Activated CD8-positive, alpha-beta memory T cell treated with anti-CD3 and anti-CD28 coated beads for 1 hour (primary cell): ENCODE results near the gene TLR9.
"Not testable (repeated sequence)": the region's sequence is repeated elsewhere in the genome, so short reads cannot be mapped to it uniquely, and the experiment has no call there.

Experiments
- DNase-seq, 2 donors: peaks; one replicate each; pipeline ENCODE4 v3.0.0-alpha.2; 2020; ENCODE audit warnings: low read depth in 1 of 2; ENCODE audit errors: extremely low read depth in 1 of 2

The TLR9 gene

GRCh38 chr3:52225452-52226228 lies at the start of gene TLR9:
Gene TLR9, minus strand, starts transcription at chr3:52225645. Its CDS starts 116 bp downstream, at chr3:52225529.
- no peak for DNase-seq

- DNase-seq: not testable (repeated sequence)
These were observed 49.3 kb upstream of the TLR9 start for GRCh38 chr3:52274781-52275180.

GRCh38 chr3:52272831-52273230 lies 47.4 kb upstream of the TLR9 start:
- DNase-seq: no peak

GRCh38 chr3:52272172-52272571 lies 46.7 kb upstream of the TLR9 start:
- not testable (repeated sequence) for DNase-seq

GRCh38 chr3:52270252-52270754 lies 44.9 kb upstream of the TLR9 start:
- DNase-seq: no peak

GRCh38 chr3:52269776-52270175 lies 44.3 kb upstream of the TLR9 start:
- DNase-seq: no peak

GRCh38 chr3:52268036-52268435 lies 42.6 kb upstream of the TLR9 start:
- no peak for DNase-seq

- no peak for DNase-seq
These were observed 39.9 kb upstream of the TLR9 start for GRCh38 chr3:52265387-52265786.

- DNase-seq: no peak
These were observed 37.0 kb upstream of the TLR9 start for GRCh38 chr3:52262447-52262846.

- DNase-seq: no peak
These were observed 34.0 kb upstream of the TLR9 start for GRCh38 chr3:52259448-52259847.

- no peak for DNase-seq
These were observed 33.6 kb upstream of the TLR9 start for GRCh38 chr3:52259035-52259434.

- no peak for DNase-seq
These were observed 32.5 kb upstream of the TLR9 start for GRCh38 chr3:52257911-52258310.

GRCh38 chr3:52256622-52257021 lies 31.2 kb upstream of the TLR9 start:
- DNase-seq: no peak

GRCh38 chr3:52256159-52256558 lies 30.7 kb upstream of the TLR9 start:
- no peak for DNase-seq

- no peak for DNase-seq
These were observed 29.2 kb upstream of the TLR9 start for GRCh38 chr3:52254608-52255007.

GRCh38 chr3:52253314-52254304 lies 28.2 kb upstream of the TLR9 start:
- peak; percentile 67 to 76 for DNase-seq

- DNase-seq: no peak
These were observed 24.7 kb upstream of the TLR9 start for GRCh38 chr3:52250122-52250521.

GRCh38 chr3:52249683-52250082 lies 24.2 kb upstream of the TLR9 start:
- DNase-seq: no peak

- no peak for DNase-seq
These were observed 23.5 kb upstream of the TLR9 start for GRCh38 chr3:52248816-52249547.

- no peak for DNase-seq
These were observed 22.7 kb upstream of the TLR9 start for GRCh38 chr3:52248165-52248541.
